KOPT-K1 (cell line): ENCODE measurements around the gene CELF3.
"Not testable (repeated sequence)": the region's sequence is repeated elsewhere in the genome, so short reads cannot be mapped to it uniquely, and the experiment has no call there.

Source experiments
- H3K27ac ChIP-seq: fragments of 200-600 bp; sonication (generic); 2 replicates; pipeline ENCODE4 v1.5.1; 2016; ENCODE audit warnings: antibody characterized with exemption, mild to moderate bottlenecking, low read depth, low read length; ENCODE audit not compliant: poor library complexity, severe bottlenecking
- H3K36me3 ChIP-seq: fragments of 200-600 bp; sonication (generic); 2 replicates; pipeline ENCODE4 v1.5.1; 2017; ENCODE audit warnings: antibody characterized with exemption, mild to moderate bottlenecking, low read length, moderate library complexity; ENCODE audit not compliant: insufficient read depth
- H3K9me3 ChIP-seq: fragments of 200-600 bp; sonication (generic); 2 replicates; pipeline ENCODE4 v1.5.1; 2017; ENCODE audit warnings: antibody characterized with exemption, low read length, mild to moderate bottlenecking; ENCODE audit not compliant: insufficient read depth, poor library complexity, severe bottlenecking

The CELF3 gene

GRCh38 chr1:151692226-151692625 is 24.4 kb downstream of the CELF3 start:
- H3K27ac ChIP-seq = no peak overlapping the region
- no peaks in the 10 kb centered on the region for H3K9me3 ChIP-seq
- peaks cover 59% of the 10 kb centered on the region for H3K36me3 ChIP-seq

GRCh38 chr1:151689494-151689893 is 27.1 kb downstream of the CELF3 start:
- Histone ChIP-seq H3K36me3 (peaks cover 59% of the 10 kb centered on the region), H3K9me3 (no peaks in the 10 kb centered on the region), H3K27ac (no peak overlapping the region)

GRCh38 chr1:151686561-151686960 is 30.0 kb downstream of the CELF3 start:
- Histone ChIP-seq H3K27ac (no peak overlapping the region), H3K9me3 (no peaks in the 10 kb centered on the region), H3K36me3 (peaks cover 48% of the 10 kb centered on the region)

- peaks cover 43% of the 10 kb centered on the region for H3K36me3 ChIP-seq
- H3K9me3 ChIP-seq = no peaks in the 10 kb centered on the region
- no peak overlapping the region for H3K27ac ChIP-seq
These were observed 32.5 kb downstream of the CELF3 start for GRCh38 chr1:151684128-151684527.

- not testable (repeated sequence) for H3K9me3 ChIP-seq, H3K27ac ChIP-seq
- H3K36me3 ChIP-seq = peaks cover 45% of the 10 kb centered on the region
These were observed 33.7 kb downstream of the CELF3 start for GRCh38 chr1:151682901-151683300.

- Histone ChIP-seq H3K27ac (no peak overlapping the region), H3K36me3 (peaks cover 40% of the 10 kb centered on the region)
These were observed 34.7 kb downstream of the CELF3 start for GRCh38 chr1:151681923-151682322.

GRCh38 chr1:151680826-151681225 is 35.8 kb downstream of the CELF3 start:
- peaks cover 39% of the 10 kb centered on the region for H3K36me3 ChIP-seq
- no peak overlapping the region for H3K27ac ChIP-seq
- H3K9me3 ChIP-seq = no peaks in the 10 kb centered on the region

More at GRCh38 chr1:151681923-151682322, 34.7 kb downstream of the CELF3 start:
- no peaks in the 10 kb centered on the region for H3K9me3 ChIP-seq

- H3K9me3 ChIP-seq = no peaks in the 10 kb centered on the region
- H3K36me3 ChIP-seq = peaks cover 37% of the 10 kb centered on the region
- no peak overlapping the region for H3K27ac ChIP-seq
These were observed 36.2 kb downstream of the CELF3 start for GRCh38 chr1:151680391-151680790.

GRCh38 chr1:151673407-151673806 is 43.2 kb downstream of the CELF3 start:
- Histone ChIP-seq H3K9me3 (no peaks in the 10 kb centered on the region), H3K27ac (no peak overlapping the region), H3K36me3 (peaks cover 28% of the 10 kb centered on the region)

- H3K36me3 ChIP-seq = peaks cover 39% of the 10 kb centered on the region
- not testable (repeated sequence) for H3K9me3 ChIP-seq, H3K27ac ChIP-seq
These were observed 46.4 kb downstream of the CELF3 start for GRCh38 chr1:151670036-151670675.

GRCh38 chr1:151668090-151668489 is 48.5 kb downstream of the CELF3 start:
- Histone ChIP-seq H3K9me3 (no peaks in the 10 kb centered on the region), H3K27ac (no peak overlapping the region), H3K36me3 (peaks cover 45% of the 10 kb centered on the region)

- no peaks in the 10 kb centered on the region for H3K9me3 ChIP-seq
- H3K36me3 ChIP-seq = peaks cover 67% of the 10 kb centered on the region
- H3K27ac ChIP-seq = no peak overlapping the region
These were observed 54.9 kb downstream of the CELF3 start for GRCh38 chr1:151661751-151662150.

GRCh38 chr1:151655371-151655770 is 61.2 kb downstream of the CELF3 start:
- Histone ChIP-seq H3K27ac (no peak overlapping the region), H3K36me3 (peaks cover 36% of the 10 kb centered on the region), H3K9me3 (no peaks in the 10 kb centered on the region)

GRCh38 chr1:151653397-151653796 is 63.2 kb downstream of the CELF3 start:
- Histone ChIP-seq H3K36me3 (peaks cover 19% of the 10 kb centered on the region), H3K9me3 (no peaks in the 10 kb centered on the region), H3K27ac (no peak overlapping the region)
